ENCODE data around the gene OR10A3.

The OR10A3 gene

GRCh38 chr11:7941146-7941545 is 362 bp downstream of the OR10A3 start:
- no peak for DNase-seq (ENCODE audit: low read depth in 2 of 2)

DNA sequence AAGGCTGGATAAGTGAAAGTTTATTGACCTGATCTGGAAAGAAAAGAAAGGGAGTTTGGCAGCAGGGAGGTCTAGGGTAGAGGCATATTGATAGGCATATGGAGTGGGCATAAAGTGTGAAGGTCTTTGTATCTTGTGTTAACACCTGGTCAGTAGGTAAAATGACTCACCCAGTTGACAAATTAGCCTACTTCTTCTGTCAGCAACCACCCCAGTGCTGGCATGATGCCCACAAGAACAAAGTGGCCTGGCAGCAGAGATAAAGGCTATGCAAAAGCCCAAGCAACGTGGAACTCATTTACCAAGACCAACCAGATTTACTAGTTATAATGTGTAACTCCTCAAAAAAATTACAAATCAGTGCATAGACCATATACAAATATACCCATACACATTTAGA is 4.9 kb downstream of the OR10A3 start:
- no peak for DNase-seq (ENCODE audit: low read depth in 2 of 2)

DNA sequence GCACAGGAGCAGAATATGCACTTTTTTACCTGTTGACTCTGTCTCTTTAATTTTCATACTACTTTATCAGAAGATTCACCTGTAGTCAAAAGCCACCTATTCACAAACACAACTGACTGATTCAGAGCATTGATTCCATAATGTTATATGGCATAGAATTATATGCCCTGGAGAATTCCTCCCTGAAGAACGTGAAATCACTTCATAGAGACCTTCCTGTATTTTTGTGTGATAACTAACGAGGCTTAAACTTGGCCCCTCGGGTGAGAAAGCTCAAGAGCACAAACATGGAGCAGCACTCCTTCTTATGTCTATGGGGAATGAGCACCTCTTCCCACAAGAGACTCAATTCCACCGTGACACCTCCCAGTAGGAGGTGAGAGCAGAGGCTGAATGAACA is 10.3 kb downstream of the OR10A3 start, which contains the start of gene OR10A6:
OR10A6 (minus strand) TSS at position 101 of the 400 bp plus-strand sequence. CDS start 2,606 bp downstream, outside the sequence.
- no peak for DNase-seq (ENCODE audit: low read depth in 2 of 2)

GRCh38 chr11:7927635-7928034 is 13.9 kb downstream of the OR10A3 start:
- DNase-seq (ENCODE audit: low read depth in 2 of 2) = no peak

DNA sequence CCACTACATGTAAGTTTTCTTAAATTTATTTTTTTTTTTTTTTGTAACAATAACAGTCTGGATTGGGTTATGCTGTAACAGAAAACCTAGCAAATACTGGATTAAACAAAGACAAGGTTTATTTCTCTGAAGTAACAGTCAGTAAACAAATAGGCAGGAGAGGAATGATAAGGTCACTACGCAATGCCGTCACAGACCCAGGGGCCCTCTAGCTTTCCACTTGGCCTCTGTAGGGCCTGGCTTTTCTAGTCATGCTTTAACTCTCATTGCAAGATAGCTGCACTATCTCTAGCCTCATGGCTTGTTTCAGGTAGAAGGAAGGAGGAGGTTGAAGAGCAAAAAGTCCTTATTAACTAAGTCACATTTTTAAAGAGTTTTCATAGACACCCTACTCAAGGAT is 17.0 kb downstream of the OR10A3 start:
- no peak for DNase-seq (ENCODE audit: low read depth in 2 of 2)

GRCh38 chr11:7918141-7918540 is 23.4 kb downstream of the OR10A3 start:
- DNase-seq (ENCODE audit: low read depth in 2 of 2) = no peak

DNA sequence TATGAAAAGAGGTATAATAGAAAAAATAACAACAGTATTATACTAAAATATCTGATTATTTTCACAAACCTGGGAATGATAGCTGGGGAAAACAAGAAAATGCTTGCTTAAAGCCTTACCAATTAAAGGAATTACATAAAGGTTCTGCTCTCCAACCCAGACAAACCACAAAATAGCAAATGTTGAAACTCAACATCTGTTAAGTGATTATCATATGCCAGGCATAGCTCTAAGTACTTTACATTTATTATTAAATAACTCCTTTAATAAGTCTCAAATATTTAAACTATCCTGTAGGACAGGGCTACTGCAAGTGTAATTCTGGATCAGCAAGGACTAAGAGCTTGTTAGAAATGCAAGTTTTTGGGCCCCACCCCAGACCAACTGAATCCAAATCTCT is 30.5 kb downstream of the OR10A3 start:
- no peak for DNase-seq (ENCODE audit: low read depth in 2 of 2)

DNA sequence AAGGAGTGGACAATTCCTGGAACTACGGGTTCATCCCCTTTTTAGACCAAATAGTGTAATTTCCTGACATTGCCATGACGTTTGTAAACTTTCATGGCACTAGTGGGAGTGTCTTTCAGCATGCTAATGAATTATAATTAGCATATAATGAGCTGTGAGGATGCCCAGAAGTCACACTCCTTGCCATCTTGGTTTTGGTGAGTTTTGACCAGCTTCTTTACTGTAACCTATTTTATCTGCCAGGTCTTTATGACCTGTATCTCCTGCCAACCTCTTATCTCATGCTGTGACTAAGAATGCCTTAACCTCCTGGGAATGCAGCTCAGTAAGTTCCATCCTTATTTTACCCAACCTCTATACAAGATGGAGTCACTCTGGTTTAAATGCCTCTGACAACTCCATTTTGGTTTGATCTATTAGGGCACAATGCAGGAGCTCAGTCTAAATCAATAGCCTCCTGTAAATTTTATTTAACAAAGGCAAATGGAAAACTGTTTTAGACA is 31.2 kb downstream of the OR10A3 start:
- no peak for DNase-seq (ENCODE audit: low read depth in 2 of 2)

DNA sequence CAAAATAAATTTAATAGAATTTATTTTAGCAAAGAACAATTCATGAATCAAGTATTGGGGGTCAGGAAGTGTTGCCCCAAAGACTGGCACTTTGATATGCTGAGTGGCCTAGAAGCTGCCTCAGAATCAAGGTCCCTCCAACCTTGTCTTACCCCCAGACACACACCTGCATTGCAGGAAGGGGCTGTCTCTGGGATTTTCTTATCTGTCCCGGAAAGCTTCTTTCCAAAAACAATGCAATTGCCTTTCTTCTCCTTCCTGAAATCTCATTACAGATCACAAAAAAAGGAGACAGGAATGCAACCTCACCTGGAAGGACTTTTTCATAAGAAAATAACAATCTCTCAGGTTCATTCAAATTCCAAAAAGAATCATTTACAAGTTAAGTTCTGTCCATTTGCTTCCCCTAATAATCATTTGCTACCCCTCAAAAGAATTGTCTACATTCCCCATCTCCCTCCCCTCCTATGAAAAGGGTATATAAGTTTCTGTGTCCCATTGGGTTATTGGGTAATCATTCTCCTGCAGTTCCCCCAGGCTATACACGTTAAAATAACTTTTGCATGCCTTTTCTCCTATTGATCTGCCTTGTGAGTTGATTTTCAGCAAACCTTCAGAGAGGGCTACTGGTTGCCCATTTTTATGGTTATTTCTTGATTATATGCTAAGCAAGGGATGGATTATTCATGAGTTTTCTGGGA is 31.8 kb downstream of the OR10A3 start:
- DNase-seq (ENCODE audit: low read depth in 2 of 2) = no peak

GRCh38 chr11:7907121-7907520 is 34.4 kb downstream of the OR10A3 start:
- no peak for DNase-seq (ENCODE audit: low read depth in 2 of 2)

- DNase-seq (ENCODE audit: low read depth in 2 of 2) = no peak
Measured at GRCh38 chr11:7906481-7906880, 35.0 kb downstream of the OR10A3 start.

- DNase-seq (ENCODE audit: low read depth in 2 of 2) = no peak
Measured at GRCh38 chr11:7905961-7906429, 35.5 kb downstream of the OR10A3 start.

DNA sequence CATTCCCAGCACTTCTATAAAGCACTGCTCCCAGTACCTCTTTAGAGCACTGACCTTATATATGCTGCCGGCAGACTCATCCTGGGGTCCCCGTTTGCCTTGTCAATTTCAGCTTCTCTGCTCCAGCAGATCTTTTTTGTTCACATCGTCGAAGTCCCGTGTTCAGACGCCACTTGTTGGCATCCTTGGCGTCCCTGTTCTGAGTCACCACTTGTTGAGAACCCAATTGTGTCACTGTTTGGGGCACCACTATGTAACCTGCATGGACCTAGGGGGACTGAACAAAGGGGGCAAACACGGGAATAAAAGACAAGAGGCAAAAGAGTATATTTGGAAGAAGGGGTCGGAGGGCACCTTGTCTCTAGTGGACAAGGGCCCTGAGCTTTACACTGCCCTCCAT is 36.0 kb downstream of the OR10A3 start:
- DNase-seq (ENCODE audit: low read depth in 2 of 2) = no peak

GRCh38 chr11:7904917-7905316 is 36.6 kb downstream of the OR10A3 start:
- no peak for DNase-seq (ENCODE audit: low read depth in 2 of 2)

DNA sequence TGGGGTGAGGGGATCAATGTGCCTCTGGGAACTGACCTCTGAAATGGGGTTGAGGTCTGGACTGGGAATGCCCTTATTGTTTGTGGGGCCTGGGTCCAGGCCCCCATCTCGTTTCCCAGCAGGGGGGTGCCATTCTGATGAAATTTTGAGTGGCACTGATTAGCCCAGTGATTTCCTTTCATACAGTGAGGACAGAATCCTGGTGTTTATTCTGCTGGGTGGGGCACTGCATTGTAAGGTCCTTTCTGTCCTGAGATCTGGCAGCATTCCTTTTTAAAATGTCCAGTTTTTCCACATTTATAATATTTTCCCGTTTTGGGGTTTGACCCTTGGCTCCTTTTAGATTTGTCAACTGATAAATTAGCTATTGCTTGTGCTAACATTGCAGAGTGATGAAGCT is 37.6 kb downstream of the OR10A3 start:
- no peak for DNase-seq (ENCODE audit: low read depth in 2 of 2)

GRCh38 chr11:7901319-7901854 is 40.1 kb downstream of the OR10A3 start:
- no peak for DNase-seq (ENCODE audit: low read depth in 2 of 2)

- DNase-seq (ENCODE audit: low read depth in 2 of 2) = no peak
Measured at GRCh38 chr11:7900686-7901085, 40.8 kb downstream of the OR10A3 start.

DNA sequence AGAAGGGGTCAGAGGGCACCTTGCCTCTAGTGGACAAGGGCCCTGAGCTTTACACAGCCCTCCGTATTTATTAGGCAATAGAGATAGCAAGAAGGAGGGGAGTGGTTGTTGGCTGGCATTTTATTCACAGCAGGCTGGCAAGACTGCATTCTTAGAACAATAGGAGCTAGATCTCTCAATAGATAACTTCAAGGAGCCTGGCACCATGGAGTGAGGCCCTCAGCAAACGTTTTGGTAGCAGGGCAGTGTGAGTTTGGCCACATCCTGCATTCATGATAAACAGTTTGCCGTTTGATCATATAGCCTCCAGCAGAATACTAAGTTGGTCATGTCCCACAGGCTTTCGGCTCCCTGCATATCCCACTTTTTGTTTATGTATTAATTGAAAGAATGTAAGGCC is 42.1 kb downstream of the OR10A3 start:
- no peak for DNase-seq (ENCODE audit: low read depth in 2 of 2)

DNA sequence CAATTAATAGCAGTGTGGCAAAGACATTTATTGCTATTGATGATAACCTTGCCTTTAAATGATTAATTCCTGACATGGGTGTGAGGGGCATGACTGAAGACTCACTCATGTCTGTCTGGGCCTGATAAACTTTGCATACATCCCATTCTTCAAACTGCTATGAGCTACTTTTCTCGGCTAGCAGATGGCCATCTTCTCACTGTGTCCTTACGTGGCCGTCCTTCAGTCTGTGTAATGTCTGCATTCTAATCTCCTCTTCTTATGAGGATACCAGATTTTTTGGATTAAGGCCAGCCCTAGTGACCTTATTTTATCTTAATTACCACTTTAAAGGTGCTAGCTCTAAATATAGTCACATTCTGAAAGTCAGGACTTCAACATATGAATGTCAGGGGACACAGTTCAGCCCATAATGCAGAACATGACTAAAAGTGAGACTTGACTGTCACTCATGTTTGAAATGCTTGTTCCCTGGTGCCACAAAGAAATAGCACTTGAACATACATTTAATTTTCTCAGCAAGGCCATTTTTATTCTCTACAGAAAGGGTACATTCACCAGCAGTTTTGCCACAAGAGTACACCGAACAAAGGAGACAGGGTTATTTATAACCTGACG is 42.7 kb downstream of the OR10A3 start:
- no peak for DNase-seq (ENCODE audit: low read depth in 2 of 2)

DNA sequence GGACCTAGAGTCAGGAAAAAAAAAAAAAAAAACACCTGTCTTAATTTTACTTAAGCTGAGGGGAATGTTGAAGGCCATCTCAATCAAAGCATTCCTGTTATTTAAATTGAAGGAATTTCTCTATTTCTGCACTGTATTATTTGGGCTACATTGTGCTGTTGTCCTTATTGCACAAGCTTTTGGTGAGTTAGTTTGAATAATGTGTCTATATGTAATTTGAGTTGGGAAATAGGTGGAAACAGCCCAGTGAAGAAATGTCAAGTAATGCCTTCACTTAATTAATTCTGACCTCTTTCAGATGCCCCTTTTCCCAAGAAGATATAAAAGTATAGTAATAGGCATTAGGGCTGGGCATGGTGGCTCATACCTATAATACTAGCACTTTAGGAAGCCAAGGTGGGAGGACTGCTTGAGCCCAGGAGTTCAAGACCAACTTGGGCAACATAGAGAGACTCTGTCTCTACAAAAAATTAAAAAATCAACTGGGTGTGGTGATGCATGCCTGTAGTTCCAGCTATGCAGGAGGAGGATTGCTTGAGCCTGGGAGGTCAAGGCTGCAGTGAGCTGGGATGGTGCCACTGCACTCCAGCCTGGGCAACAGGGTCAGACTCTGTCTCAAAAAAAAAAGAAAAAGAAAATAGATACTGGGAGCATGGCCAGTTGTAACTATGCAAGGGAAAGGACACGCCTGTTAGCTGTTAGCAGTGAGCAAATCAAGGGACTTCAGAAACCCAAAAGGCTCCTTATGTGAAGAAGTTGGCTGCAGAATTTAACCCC is 45.3 kb downstream of the OR10A3 start:
- no peak for DNase-seq (ENCODE audit: low read depth in 2 of 2)

GRCh38 chr11:7894251-7894650 is 47.3 kb downstream of the OR10A3 start:
- no peak for DNase-seq (ENCODE audit: low read depth in 2 of 2)

GRCh38 chr11:7893796-7894195 is 47.7 kb downstream of the OR10A3 start:
- no peak for DNase-seq (ENCODE audit: low read depth in 2 of 2)

Data from stimulated activated CD4-positive, alpha-beta T cell treated with anti-CD3 and anti-CD28 coated beads, Interleukin-1b, Interleukin-23, amount 100 ng/mL, for 4 hours (primary cell).